ENCODE data around the gene CELSR3. TPM values are rescaled to one million over a fixed set of nuclear protein-coding genes. Genes with fewer than 3 reads are reported as not detected.

The CELSR3 gene
- total RNA-seq, 2 experiments from 2014 or later: 7.2 to 8.0 TPM

DNA sequence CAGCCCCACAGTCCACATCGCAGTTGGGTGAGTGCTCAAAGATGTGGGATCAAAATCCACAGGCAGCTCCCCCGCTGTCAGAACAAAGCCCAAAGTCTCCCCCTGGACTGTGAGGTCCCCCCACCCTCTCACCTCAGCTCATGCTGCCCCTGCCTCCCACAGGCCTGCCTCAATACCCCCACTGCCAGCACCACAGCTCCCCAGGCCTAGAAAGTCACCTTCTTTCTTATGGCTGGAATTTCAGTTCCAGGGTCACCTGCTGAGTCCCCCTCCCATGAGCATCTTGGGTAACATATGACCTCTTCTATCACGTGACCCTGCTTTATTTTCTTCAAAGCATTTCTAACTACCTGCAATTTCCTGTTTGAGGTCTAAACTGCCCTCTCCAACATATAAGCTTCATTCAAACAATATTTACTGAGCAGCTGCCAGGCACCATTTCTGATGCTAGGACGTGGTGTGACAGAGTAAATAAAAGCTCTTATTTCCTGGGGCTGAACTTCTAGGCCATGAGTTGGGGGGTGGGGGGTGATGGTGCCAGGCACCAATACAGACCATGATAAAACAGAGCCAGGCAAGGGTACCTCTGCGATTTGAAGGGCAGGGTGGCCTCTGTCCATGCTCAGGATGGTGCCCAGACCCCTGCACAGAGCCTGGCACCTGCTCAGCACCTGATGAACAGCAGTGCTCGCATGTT, 38.7 kb downstream of the CELSR3 start:
- Mint-ChIP-seq H3K27ac (peak overlapping the region; percentile 45), H3K4me1 (peaks cover 11% of the 10 kb centered on the region), H3K4me3 (no peak overlapping the region), H3K27me3 (no peaks in the 10 kb centered on the region), H3K36me3 (ENCODE audit: low read depth) (peaks cover 37% of the 10 kb centered on the region), H3K9me3 (no peaks in the 10 kb centered on the region)
- POLR2A ChIA-PET: interaction anchor here (0.9 to 2.4 kb wide), 4 partner anchors 9 to 11 kb away, joined by 3 to 13 read pairs (median 4); partner anchors contain the start of gene SLC26A6
- CTCF ChIA-PET: interaction anchor here (0.5 to 1.2 kb wide), 5 partner anchors 10 to 223 kb away, joined by 3 to 4 read pairs (median 3); partner anchors contain the start of genes SLC26A6 and UQCRC1
- no peak for DNase-seq

GRCh38 chr3:48621461-48621869, 41.2 kb downstream of the CELSR3 start, which contains the start of gene TMEM89:
Gene TMEM89, minus strand, starts transcription at chr3:48621769. Its CDS starts 13 bp downstream, at chr3:48621756.
- ChIA-PET CTCF (interaction anchor here (1.1 kb wide), 1 partner anchor 12 kb away, joined by 3 read pairs; the partner anchor contains the start of gene UQCRC1), POLR2A (no interaction called here)
- DNase-seq: no peak
- Mint-ChIP-seq H3K36me3 (ENCODE audit: low read depth) (peaks cover 35% of the 10 kb centered on the region), H3K27ac (no peak within 1 kb of the TSS), H3K4me1 (peaks cover 11% of the 10 kb centered on the region), H3K27me3 (no peaks in the 10 kb centered on the region), H3K4me3 (no peak within 1 kb of the TSS), H3K9me3 (peaks cover 18% of the 10 kb centered on the region)

- ChIA-PET POLR2A (interaction anchor here (1.2 kb wide), 1 partner anchor 10 kb away, joined by 3 read pairs; the partner anchor contains the start of gene UQCRC1), CTCF (no interaction called here)
- Mint-ChIP-seq H3K9me3 (peaks cover 18% of the 10 kb centered on the region), H3K27me3 (no peaks in the 10 kb centered on the region), H3K4me3 (no peak overlapping the region), H3K36me3 (ENCODE audit: low read depth) (peaks cover 29% of the 10 kb centered on the region), H3K4me1 (peaks cover 10% of the 10 kb centered on the region), H3K27ac (no peak overlapping the region)
- no peak for DNase-seq
These were observed 42.9 kb downstream of the CELSR3 start for GRCh38 chr3:48619541-48620524.

GRCh38 chr3:48617559-48617958, 45.1 kb downstream of the CELSR3 start:
- CTCF ChIA-PET: interaction anchor here (0.6 kb wide), 1 partner anchor 8 kb away, joined by 3 read pairs; the partner anchor contains the start of gene UQCRC1
- POLR2A ChIA-PET: no interaction called here

GRCh38 chr3:48614044-48614443, 48.6 kb downstream of the CELSR3 start:
- Mint-ChIP-seq H3K27ac (peak overlapping the region; percentile 79), H3K4me3 (no peak overlapping the region)
- POLR2A ChIA-PET: interaction anchor here (1.1 kb wide), 1 partner anchor 10 kb away, joined by 3 read pairs; no protein-coding TSS in a partner anchor

More at GRCh38 chr3:48617559-48617958, 45.1 kb downstream of the CELSR3 start:
- peaks cover 26% of the 10 kb centered on the region for H3K36me3 Mint-ChIP-seq (ENCODE audit: low read depth)
- no peak for DNase-seq
- H3K27ac Mint-ChIP-seq: no peak overlapping the region
- no peak overlapping the region for H3K4me3 Mint-ChIP-seq
- H3K4me1 Mint-ChIP-seq: peaks cover 13% of the 10 kb centered on the region
- H3K27me3 Mint-ChIP-seq: no peaks in the 10 kb centered on the region
- H3K9me3 Mint-ChIP-seq: peaks cover 18% of the 10 kb centered on the region

DNA sequence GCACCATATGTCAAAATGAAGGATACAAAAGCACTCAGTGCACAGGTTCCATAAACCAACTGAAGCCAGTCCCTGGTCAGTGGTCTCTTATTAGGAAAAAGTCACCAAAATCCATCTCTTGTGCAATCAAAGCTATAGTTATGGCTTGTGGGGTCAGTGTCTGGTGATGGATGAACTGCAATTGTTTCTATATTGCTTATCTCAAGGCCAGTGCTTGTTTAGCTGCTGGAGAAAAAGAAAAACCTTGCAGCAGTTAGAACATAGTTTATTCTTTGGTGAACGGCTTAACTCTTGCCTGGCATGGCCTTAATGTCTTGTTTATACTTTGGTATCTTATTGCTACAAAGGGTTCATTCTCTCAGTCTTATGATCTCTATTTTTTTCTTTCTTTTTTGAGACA, 50.4 kb downstream of the CELSR3 start:
- Mint-ChIP-seq H3K27me3 (no peaks in the 10 kb centered on the region), H3K4me1 (peaks cover 34% of the 10 kb centered on the region), H3K36me3 (ENCODE audit: low read depth) (peaks cover 18% of the 10 kb centered on the region), H3K27ac (no peak overlapping the region), H3K9me3 (peaks cover 4% of the 10 kb centered on the region), H3K4me3 (no peak overlapping the region)
- no peak for DNase-seq
- ChIA-PET POLR2A (interaction anchor here (1.6 kb wide), 1 partner anchor 10 kb away, joined by 5 read pairs; no protein-coding TSS in a partner anchor), CTCF (interaction anchor here (0.6 to 4.8 kb wide), 6 partner anchors 23 to 580 kb away, joined by 3 to 27 read pairs (median 4); partner anchors contain the start of genes SLC26A6 and WDR6)

More at GRCh38 chr3:48614044-48614443, 48.6 kb downstream of the CELSR3 start:
- Mint-ChIP-seq H3K9me3 (peaks cover 18% of the 10 kb centered on the region), H3K4me1 (peaks cover 21% of the 10 kb centered on the region), H3K27me3 (no peaks in the 10 kb centered on the region), H3K36me3 (ENCODE audit: low read depth) (peaks cover 19% of the 10 kb centered on the region)
- no peak for DNase-seq
- CTCF ChIA-PET: interaction anchor here (0.7 to 2.2 kb wide), 2 partner anchors 213 to 850 kb away, joined by 3 to 10 read pairs; no protein-coding TSS in a partner anchor

DNA sequence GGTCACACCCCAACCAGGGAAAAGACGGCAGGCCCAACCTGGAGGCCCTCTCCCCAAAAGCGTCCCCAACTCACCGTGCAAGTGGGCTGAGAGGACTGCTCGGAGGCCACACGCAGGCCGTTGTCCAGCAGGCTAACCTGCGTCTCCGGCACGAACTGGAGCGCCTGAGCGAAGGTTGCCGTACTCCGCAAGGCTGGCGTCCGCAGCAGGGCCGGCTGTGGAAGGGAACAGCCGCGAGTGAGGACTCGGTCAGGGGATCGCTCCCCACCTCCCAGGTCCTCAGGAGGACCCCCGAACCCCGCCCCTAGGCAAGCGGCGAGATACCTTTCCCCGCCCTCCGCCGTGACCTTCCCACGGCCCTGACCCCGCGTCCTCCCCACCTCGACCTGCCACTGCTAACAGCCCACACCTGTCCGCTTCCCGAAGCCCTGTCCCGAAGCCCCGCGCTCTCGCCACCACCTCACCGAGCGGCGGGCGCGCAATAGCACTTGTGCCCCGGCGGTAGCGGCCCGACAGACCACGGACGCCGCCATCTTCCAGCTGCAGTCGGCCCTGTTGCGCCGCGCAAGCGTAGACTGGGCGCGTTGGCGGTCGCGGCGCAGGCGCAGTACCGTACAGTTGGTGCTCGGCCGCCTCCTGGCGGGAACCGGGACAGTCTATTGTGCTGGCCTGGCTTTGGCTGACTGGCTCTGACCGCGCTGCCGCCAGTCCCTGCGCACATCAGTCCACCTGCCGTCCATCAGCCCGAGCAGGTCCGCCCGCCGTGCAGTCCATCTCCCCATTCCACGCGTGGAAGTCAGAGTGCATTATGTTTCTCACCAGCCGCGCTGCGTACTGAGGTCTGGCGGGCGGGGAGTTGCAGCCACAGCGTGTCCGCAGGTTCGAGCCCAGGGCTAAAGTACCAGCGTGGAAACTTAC, 53.3 kb downstream of the CELSR3 start, which contains the start of gene UQCRC1:
Gene UQCRC1 (minus strand): TSS at position 559 of the 918 bp plus-strand sequence. CDS start 26 bp downstream, at position 533.
- Mint-ChIP-seq H3K36me3 (ENCODE audit: low read depth) (peaks cover 29% of the 10 kb centered on the region), H3K4me3 (peak within 1 kb of the TSS; percentile 99), H3K27me3 (no peaks in the 10 kb centered on the region), H3K4me1 (peaks cover 31% of the 10 kb centered on the region), H3K9me3 (no peaks in the 10 kb centered on the region), H3K27ac (peak within 1 kb of the TSS; percentile 95)
- DNase-seq: peak; percentile 94
- POLR2A ChIA-PET: interaction anchor here (0.8 to 1.5 kb wide), 4 partner anchors 10 to 363 kb away, joined by 3 to 9 read pairs (median 3); partner anchors contain the start of gene SLC26A6
- CTCF ChIA-PET: interaction anchor here (0.6 to 4.8 kb wide), 9 partner anchors 8 to 208 kb away, joined by 3 to 27 read pairs (median 4); partner anchors contain the start of genes CELSR3, SLC26A6 and TMEM89

DNA sequence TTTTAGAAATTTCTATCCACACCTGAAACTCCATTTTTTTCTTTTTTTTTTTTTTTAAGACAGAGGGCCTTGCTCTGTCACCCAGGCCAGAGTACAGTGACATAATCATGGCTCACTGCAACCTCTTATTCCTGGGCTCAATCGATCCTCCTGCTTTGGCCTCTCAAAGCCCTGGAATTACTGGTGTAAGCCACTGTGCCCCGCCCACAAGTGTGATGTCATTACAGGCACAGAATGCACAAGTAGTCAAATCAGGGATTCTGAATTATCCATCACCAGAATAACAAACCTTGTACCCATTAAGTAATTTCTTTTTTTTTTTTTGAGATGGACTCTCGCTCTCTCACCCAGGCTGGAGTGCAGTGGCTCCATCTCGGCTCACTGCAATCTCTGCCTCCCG, 55.2 kb downstream of the CELSR3 start:
- no peaks in the 10 kb centered on the region for H3K9me3 Mint-ChIP-seq
- no peak for DNase-seq
- no peaks in the 10 kb centered on the region for H3K27me3 Mint-ChIP-seq
- ChIA-PET POLR2A (no interaction called here), CTCF (no interaction called here)
- H3K36me3 Mint-ChIP-seq (ENCODE audit: low read depth): peaks cover 44% of the 10 kb centered on the region
- H3K4me1 Mint-ChIP-seq: peaks cover 20% of the 10 kb centered on the region
- no peak overlapping the region for H3K27ac Mint-ChIP-seq
- H3K4me3 Mint-ChIP-seq: no peak overlapping the region

GRCh38 chr3:48601622-48601994, 61.1 kb downstream of the CELSR3 start:
- DNase-seq: no peak
- ChIA-PET POLR2A (interaction anchor here (1.4 kb wide), 1 partner anchor 11 kb away, joined by 5 read pairs; no protein-coding TSS in a partner anchor), CTCF (no interaction called here)
- Mint-ChIP-seq H3K27ac (no peak overlapping the region), H3K9me3 (no peaks in the 10 kb centered on the region), H3K36me3 (ENCODE audit: low read depth) (peaks cover 66% of the 10 kb centered on the region), H3K4me1 (no peaks in the 10 kb centered on the region), H3K27me3 (no peaks in the 10 kb centered on the region), H3K4me3 (no peak overlapping the region)

- no peak for DNase-seq
- H3K4me1 Mint-ChIP-seq: peaks cover 2% of the 10 kb centered on the region
- H3K36me3 Mint-ChIP-seq (ENCODE audit: low read depth): peaks cover 65% of the 10 kb centered on the region
- ChIA-PET CTCF (no interaction called here), POLR2A (interaction anchor here (1.4 kb wide), 1 partner anchor 12 kb away, joined by 5 read pairs; no protein-coding TSS in a partner anchor)
- no peak overlapping the region for H3K27ac Mint-ChIP-seq
- H3K27me3 Mint-ChIP-seq: peaks cover 3% of the 10 kb centered on the region
- H3K9me3 Mint-ChIP-seq: no peaks in the 10 kb centered on the region
- H3K4me3 Mint-ChIP-seq: no peak overlapping the region
These were observed 61.7 kb downstream of the CELSR3 start for GRCh38 chr3:48600711-48601621.
